RWPE1 (cell line): ENCODE data around the gene TANC1.

Source experiments
- CTCF ChIA-PET: fragments of 350-600 bp; sonication (Branson Sonifier 250); formaldehyde crosslinking; extraction: SDS; loops from one replicate; lab custom pipeline; 2021; lab: Yijun Ruan, JAX
- POLR2A ChIA-PET: fragments of 400-600 bp; formaldehyde crosslinking; extraction: SDS; loops from one replicate; lab custom pipeline; 2020; ENCODE audit warnings: antibody characterized with exemption; ENCODE audit not compliant: low non-redundant PET; lab: Yijun Ruan, JAX
- DNase-seq: peaks from one replicate; pipeline ENCODE4 v3.0.0; 2012; ENCODE audit warnings: low spot score
- H3K27ac ChIP-seq: fragments of 450-650 bp; 2 replicates; pipeline ENCODE4 v1.5.1; 2017
- TF ChIP-seq, protein P1 (sequence below): fragments of 450-650 bp; conservative IDR thresholded peaks from 2 replicates; pipeline ENCODE4 v1.5.1; 2017; ENCODE audit warnings: low read depth, mild to moderate bottlenecking

TANC1 gene

DNA sequence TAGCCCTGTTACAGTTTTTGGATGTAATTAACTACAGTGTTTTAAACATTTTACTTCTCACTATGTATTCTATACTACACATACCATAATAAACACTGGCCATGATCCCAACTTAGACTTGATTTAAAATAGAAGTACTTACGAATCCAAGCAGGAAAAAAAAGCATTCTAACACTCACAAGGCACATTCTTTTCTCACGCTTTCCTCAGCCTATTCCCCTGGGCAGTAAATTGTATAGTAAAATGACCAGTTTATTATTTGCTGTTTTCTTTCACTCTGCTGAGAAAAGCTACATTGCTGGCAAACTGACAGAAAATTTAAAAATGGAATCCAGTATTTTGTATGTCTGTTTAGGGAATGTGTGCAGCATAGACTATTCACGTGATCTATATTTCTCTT, 2.8 kb upstream of the TANC1 start:
- DNase-seq: no peak
- ChIA-PET CTCF (interaction anchor here (0.6 kb wide), 1 partner anchor 391 kb away, joined by 3 read pairs; no protein-coding TSS in a partner anchor), POLR2A (no interaction called here)
- no peak overlapping the region for H3K27ac ChIP-seq
- TF ChIP-seq, protein P1, sequence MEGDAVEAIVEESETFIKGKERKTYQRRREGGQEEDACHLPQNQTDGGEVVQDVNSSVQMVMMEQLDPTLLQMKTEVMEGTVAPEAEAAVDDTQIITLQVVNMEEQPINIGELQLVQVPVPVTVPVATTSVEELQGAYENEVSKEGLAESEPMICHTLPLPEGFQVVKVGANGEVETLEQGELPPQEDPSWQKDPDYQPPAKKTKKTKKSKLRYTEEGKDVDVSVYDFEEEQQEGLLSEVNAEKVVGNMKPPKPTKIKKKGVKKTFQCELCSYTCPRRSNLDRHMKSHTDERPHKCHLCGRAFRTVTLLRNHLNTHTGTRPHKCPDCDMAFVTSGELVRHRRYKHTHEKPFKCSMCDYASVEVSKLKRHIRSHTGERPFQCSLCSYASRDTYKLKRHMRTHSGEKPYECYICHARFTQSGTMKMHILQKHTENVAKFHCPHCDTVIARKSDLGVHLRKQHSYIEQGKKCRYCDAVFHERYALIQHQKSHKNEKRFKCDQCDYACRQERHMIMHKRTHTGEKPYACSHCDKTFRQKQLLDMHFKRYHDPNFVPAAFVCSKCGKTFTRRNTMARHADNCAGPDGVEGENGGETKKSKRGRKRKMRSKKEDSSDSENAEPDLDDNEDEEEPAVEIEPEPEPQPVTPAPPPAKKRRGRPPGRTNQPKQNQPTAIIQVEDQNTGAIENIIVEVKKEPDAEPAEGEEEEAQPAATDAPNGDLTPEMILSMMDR: no peak

DNA sequence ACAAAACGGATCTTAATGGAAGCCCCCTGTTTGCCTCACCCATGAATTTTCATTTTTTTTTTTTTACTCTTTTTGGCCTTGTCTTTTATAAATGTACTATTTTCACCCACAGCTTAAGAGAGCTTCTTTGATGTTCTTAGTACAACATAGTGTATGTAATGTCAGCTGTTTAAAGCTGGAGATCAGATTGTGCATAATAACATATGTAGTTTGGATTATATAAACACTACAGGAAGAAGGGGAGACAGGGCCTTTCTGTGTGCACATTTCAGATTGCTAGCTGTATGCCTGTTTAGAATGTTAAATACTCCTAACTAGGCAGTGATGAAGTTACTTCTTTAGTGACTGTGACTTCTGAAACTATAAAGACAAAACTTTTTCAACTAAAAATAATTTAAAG, 2.1 kb upstream of the TANC1 start:
- ChIA-PET POLR2A (no interaction called here), CTCF (interaction anchor here (0.6 kb wide), 1 partner anchor 391 kb away, joined by 3 read pairs; no protein-coding TSS in a partner anchor)
- DNase-seq: no peak
- TF ChIP-seq, protein P1: no peak
- H3K27ac ChIP-seq: no peak overlapping the region

DNA sequence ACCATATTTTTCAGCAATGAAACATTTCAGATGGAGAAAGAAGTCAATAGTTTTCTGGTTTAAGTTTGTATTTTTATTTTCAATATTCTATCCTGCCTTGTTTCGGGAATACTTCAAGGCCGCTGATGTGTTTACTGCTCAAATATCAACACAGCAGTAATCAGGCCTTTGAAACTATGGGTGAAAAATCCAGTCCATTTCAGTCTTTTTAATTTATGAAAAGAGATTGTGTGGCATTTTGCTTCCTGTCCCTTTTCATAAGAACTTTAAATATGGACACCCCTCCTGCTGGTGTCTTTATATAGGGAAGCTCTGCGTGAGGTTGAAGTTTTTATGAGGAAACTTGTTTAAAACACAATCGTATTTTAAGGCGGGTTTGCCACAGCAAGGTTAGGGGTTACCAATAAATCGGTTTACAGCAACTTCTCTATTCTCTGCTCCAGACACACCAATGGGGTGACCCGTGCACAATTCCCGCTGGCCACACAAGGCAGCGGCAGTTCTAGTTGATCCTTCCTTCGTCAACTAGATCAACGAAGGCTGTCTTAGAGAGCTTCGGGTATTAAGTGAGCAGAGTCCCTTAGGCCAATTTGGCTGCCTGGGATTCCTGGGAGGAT, 1.2 kb upstream of the TANC1 start:
- peak overlapping the region; percentile 97 for H3K27ac ChIP-seq
- ChIA-PET CTCF (interaction anchor here (0.5 to 0.6 kb wide), 2 partner anchors 22 to 1136 kb away, joined by 3 to 5 read pairs; no protein-coding TSS in a partner anchor), POLR2A (interaction anchor here (0.5 kb wide), 1 partner anchor 18 kb away, joined by 3 read pairs; no protein-coding TSS in a partner anchor)
- DNase-seq: no peak
- TF ChIP-seq, protein P1: no peak

DNA sequence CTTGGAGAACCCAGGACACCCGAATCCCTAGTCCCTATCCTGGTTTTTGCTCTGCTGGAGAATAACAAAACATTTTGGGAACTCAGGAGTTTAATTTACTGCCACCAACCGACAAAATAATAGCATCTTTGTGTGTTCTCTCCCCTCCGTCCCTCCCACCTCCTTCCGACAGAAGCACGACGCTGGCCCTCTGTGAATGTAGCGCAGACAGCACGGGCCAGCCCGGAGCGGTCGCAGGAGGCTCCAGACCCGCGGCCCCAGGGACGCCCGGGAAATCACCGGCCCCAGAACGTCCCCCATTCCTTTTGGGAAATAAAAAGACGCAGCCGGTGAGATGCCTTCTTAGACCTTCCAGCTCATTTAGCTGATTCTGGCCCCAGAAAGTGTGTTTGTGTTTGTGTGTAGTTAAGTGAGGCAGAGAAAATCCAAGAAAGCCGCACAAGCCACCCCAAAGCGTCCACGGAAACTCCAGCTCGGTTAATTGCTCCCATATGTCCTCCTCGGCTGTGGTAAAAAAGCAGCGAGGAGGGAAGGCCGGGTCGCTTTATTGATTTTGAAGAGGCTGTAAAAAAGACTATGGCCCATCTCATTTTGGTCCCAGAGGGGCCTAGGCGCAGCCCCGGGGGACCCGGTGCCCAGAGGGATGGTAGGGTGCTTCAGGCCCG, 577 bp upstream of the TANC1 start:
- peak overlapping the region; percentile 97 for H3K27ac ChIP-seq
- POLR2A ChIA-PET: interaction anchor here (0.5 to 1.7 kb wide), 3 partner anchors 12 to 54 kb away, joined by 3 to 5 read pairs (median 3); no protein-coding TSS in a partner anchor
- CTCF ChIA-PET: interaction anchor here (0.7 to 1.1 kb wide), 2 partner anchors 51 to 65 kb away, joined by 3 read pairs; no protein-coding TSS in a partner anchor
- no peak for DNase-seq
- TF ChIP-seq, protein P1: no peak

DNA sequence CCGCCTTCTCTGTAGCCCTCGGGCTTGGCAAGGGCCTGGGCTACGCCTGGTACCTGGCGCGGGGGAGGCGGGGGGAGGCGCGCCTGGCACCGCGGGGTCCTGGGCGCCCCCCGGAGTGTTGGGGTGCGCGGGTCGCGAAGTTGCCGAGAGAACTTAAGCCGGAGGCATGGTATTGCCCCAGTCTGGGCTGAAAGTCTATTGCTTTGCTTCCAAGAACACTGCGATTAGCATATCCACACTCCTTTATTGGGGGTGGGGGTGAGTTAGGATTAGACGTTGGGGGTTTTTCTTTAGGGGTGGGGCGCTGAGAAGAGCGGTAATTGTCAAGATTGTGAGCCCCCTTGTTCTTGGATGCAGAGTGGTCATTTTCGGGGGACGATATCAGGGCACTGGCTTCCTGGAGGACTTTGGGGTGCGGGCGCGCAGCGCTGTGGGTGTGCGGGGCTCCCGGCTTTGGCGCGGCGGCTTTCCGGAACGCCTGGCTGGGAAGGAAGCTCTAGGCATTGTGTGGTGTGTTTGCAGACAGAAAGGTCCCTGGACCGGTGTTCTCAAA, 798 bp downstream of the TANC1 start:
- DNase-seq: no peak
- peak overlapping the region; percentile 97 for H3K27ac ChIP-seq
- TF ChIP-seq, protein P1: no peak
- CTCF ChIA-PET: interaction anchor here (1.1 kb wide), 1 partner anchor 66 kb away, joined by 3 read pairs; no protein-coding TSS in a partner anchor
- POLR2A ChIA-PET: interaction anchor here (1.7 kb wide), 1 partner anchor 13 kb away, joined by 5 read pairs; no protein-coding TSS in a partner anchor

DNA sequence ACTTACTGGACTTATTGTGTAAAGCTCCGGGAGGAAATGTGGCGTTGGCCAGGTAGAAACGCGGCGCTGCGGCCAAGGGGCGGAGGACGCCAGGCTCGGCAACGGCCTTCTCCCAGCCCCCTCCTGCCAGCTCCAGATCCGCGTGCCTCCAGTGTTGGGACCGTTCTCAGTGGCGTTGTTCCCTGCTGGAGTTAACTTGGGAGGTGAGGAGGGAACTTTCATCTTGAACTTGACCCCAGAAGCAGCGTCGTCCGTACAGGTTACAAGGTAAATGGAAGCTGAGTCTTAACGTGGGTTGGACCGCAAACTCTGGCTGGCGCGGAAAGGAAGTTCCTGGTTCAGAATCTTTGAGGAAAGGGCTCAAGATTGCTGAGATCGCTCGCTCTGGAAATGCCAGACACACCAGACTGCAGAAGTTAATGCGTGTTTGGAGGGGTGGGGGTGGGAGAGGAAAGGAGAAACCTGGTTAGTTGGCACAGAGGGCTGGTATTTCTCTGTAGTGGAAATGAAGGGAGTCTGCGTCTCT, 1.3 kb downstream of the TANC1 start:
- no peak for DNase-seq

More for the DNA sequence above, 1.3 kb downstream of the TANC1 start:
- TF ChIP-seq, protein P1: no peak
- ChIA-PET POLR2A (interaction anchor here (1.7 kb wide), 1 partner anchor 14 kb away, joined by 5 read pairs; no protein-coding TSS in a partner anchor), CTCF (no interaction called here)
- peak overlapping the region; percentile 97 for H3K27ac ChIP-seq
